Keratinocyte (primary cell): Measurements from ENCODE around the gene CEP290.

Experiments
- EZH2 ChIP-seq: IDR thresholded peaks from one replicate; pipeline ENCODE4 v1.6.1; 2012; ENCODE audit warnings: inconsistent platforms, mild to moderate bottlenecking, low read length, moderate library complexity
- TF ChIP-seq, protein P1 (sequence below), 3 experiments: IDR thresholded peaks in 1 of 3; conservative IDR thresholded peaks in 1 of 3; optimal IDR thresholded peaks in 1 of 3; 2 replicates in 2 of 3; 3 replicates in 1 of 3; pipeline versions ENCODE3 to v1.5.1; 2011; ENCODE audit warnings: low read length in 3 of 3, mild to moderate bottlenecking in 3 of 3, moderate library complexity in 2 of 3, control low read depth in 1 of 3, inconsistent platforms in 1 of 3; ENCODE audit not compliant: insufficient read depth in 2 of 3; ENCODE audit errors: extremely low read depth in 1 of 3

DNA sequence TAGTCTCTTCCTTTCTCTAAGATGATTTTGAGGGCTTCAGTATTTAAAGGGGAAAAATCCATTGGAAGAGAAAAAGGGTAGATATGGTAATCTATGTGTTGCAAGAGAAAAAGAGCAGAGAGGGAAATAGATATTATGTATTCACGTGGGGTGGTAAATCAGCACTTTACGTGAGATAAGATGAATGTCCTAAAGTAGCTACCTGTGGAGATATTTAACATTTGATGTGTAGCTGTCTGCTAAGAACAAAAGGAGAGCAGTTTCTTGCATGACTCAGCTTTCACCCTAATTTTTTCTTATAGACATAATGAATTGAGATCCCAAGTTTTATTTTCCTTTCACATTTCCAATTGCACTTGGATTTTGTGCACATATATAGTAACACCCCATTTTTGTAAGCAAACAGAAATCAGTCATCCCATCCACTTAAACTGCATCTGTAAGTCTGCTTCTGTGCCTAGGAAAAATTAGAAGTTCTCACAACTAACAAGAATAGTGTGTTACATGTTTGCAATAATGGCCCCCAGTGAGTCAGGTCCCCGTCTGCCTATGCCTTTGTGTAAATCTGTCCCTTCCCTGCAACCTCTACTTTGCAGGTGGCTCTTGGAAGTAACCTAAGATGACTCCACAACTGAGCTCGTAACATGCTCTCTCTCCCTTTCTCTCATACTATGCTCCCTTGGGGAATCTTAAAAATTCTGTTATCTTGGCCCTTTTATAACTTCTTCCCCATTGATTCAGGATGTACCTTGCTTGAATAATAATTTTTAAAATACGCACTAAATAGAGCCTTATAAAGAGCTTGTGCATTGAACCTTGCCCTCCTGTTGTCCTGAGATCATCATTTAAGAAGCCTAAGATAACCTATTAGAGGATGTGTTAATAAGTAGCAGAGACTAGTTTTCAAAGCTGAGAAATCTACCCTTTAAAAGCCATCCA, 3.9 kb upstream of the CEP290 start:
- TF ChIP-seq, protein P1, sequence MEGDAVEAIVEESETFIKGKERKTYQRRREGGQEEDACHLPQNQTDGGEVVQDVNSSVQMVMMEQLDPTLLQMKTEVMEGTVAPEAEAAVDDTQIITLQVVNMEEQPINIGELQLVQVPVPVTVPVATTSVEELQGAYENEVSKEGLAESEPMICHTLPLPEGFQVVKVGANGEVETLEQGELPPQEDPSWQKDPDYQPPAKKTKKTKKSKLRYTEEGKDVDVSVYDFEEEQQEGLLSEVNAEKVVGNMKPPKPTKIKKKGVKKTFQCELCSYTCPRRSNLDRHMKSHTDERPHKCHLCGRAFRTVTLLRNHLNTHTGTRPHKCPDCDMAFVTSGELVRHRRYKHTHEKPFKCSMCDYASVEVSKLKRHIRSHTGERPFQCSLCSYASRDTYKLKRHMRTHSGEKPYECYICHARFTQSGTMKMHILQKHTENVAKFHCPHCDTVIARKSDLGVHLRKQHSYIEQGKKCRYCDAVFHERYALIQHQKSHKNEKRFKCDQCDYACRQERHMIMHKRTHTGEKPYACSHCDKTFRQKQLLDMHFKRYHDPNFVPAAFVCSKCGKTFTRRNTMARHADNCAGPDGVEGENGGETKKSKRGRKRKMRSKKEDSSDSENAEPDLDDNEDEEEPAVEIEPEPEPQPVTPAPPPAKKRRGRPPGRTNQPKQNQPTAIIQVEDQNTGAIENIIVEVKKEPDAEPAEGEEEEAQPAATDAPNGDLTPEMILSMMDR (optimal IDR thresholded peaks at IDR 0.05 in 1 of 3, IDR thresholded peaks at IDR 0.05 in 1 of 3, conservative IDR thresholded peaks at IDR 0.05 in 1 of 3; ENCODE audit: extremely low read depth in 1 of 3, insufficient read depth in 2 of 3, low read length in 3 of 3), result no peak
- no peak for TF ChIP-seq EZH2
